GM10248 (cell line): ENCODE results near the gene CIDEC.

ENCODE experiments used
- CTCF ChIA-PET: fragments of 300-600 bp; sonication (Branson Sonifier 250); formaldehyde crosslinking; extraction: SDS; loops from one replicate; lab custom pipeline; 2021; ENCODE audit warnings: antibody characterized with exemption; lab: Yijun Ruan, JAX
- POLR2A ChIA-PET: fragments of 350-650 bp; sonication (Branson Sonifier 250); formaldehyde crosslinking; extraction: SDS; loops from one replicate; lab custom pipeline; 2020; ENCODE audit warnings: antibody characterized with exemption; lab: Yijun Ruan, JAX
- DNase-seq: peaks from one replicate; pipeline ENCODE4 v3.0.0; 2012; ENCODE audit errors: extremely low spot score
- TF ChIP-seq, protein P1 (sequence below): IDR thresholded peaks from 2 replicates; pipeline ENCODE4 v1.5.1; 2012; ENCODE audit warnings: mild to moderate bottlenecking, low read depth; ENCODE audit errors: extremely low read depth, missing control alignments, control extremely low read depth

The CIDEC gene

DNA sequence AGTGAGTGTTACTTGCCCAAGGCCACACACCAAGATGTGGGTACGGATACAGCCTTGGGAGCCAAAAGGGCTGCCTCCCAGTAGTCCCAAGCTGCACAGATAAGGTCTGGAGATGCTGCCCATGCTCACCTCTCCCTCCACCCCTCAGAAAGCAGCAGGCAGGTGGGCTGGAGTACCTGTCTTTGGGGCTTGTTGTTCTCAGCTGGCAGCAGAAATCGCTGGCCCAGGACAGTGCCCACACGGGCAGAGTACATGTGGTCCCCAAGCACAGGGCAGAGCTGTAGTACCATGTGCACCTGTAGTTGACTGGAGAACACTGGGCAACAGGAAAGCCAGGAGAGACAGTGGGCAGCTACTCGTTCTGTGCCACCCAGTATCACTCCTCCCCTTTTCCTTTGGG lies 41.2 kb downstream of the CIDEC start:
- POLR2A ChIA-PET: interaction anchor here (1.2 kb wide), 1 partner anchor 94 kb away, joined by 3 read pairs; the partner anchor contains the start of gene CRELD1

DNA sequence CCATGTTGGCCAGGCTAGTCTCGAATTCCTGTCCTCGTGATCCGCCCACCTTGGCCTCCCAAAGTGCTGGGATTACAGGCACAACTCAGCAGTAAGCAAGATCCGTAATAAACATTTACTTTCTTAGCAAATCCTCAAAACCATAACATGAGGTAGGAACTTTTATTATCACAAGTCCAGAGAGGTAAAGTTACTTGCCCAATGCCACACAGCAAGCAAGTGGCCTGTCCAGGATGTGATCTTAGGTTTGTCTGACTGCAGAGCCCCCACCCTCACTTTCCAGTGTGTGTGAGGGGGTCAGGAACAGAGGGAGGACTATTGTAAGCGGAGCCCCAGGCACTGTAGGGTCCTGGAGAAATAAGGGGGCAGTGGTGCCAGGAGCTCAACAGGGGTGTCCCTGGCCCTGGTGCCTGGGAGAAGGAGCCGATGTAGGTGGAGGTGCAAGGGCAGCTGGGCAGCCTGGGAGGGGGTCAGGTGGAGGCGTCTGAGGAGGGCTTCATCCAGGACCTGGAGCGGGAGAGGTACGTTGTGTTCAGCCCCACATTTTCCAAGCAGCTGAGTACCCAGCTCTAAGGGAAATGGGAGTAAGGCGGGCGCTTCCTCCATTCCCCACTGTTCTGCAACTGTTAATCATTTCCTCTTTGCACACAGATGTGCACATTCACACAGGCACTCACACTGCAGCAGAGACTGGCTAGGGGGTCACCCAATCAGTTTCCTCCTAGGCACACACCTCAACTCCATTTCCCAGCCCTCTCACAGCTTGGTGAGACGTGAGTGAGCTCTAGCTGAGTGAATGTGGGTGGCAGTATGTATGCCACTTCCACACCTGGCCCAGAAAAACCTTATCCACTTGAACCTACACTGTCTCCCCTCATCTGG lies 42.1 kb downstream of the CIDEC start:
- POLR2A ChIA-PET: interaction anchor here (1.2 kb wide), 1 partner anchor 95 kb away, joined by 3 read pairs; the partner anchor contains the start of gene CRELD1
- no peak for DNase-seq
- CTCF ChIA-PET: interaction anchor here (1.1 kb wide), 1 partner anchor 42 kb away, joined by 3 read pairs; the partner anchor contains the start of gene CIDEC
- TF ChIP-seq, protein P1, sequence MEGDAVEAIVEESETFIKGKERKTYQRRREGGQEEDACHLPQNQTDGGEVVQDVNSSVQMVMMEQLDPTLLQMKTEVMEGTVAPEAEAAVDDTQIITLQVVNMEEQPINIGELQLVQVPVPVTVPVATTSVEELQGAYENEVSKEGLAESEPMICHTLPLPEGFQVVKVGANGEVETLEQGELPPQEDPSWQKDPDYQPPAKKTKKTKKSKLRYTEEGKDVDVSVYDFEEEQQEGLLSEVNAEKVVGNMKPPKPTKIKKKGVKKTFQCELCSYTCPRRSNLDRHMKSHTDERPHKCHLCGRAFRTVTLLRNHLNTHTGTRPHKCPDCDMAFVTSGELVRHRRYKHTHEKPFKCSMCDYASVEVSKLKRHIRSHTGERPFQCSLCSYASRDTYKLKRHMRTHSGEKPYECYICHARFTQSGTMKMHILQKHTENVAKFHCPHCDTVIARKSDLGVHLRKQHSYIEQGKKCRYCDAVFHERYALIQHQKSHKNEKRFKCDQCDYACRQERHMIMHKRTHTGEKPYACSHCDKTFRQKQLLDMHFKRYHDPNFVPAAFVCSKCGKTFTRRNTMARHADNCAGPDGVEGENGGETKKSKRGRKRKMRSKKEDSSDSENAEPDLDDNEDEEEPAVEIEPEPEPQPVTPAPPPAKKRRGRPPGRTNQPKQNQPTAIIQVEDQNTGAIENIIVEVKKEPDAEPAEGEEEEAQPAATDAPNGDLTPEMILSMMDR: no peak

More for the DNA sequence above, 41.2 kb downstream of the CIDEC start:
- CTCF ChIA-PET: interaction anchor here (1.1 to 1.3 kb wide), 2 partner anchors 31 to 41 kb away, joined by 3 read pairs; partner anchors contain the start of gene CIDEC
- no peak for DNase-seq
- TF ChIP-seq, protein P1: no peak

DNA sequence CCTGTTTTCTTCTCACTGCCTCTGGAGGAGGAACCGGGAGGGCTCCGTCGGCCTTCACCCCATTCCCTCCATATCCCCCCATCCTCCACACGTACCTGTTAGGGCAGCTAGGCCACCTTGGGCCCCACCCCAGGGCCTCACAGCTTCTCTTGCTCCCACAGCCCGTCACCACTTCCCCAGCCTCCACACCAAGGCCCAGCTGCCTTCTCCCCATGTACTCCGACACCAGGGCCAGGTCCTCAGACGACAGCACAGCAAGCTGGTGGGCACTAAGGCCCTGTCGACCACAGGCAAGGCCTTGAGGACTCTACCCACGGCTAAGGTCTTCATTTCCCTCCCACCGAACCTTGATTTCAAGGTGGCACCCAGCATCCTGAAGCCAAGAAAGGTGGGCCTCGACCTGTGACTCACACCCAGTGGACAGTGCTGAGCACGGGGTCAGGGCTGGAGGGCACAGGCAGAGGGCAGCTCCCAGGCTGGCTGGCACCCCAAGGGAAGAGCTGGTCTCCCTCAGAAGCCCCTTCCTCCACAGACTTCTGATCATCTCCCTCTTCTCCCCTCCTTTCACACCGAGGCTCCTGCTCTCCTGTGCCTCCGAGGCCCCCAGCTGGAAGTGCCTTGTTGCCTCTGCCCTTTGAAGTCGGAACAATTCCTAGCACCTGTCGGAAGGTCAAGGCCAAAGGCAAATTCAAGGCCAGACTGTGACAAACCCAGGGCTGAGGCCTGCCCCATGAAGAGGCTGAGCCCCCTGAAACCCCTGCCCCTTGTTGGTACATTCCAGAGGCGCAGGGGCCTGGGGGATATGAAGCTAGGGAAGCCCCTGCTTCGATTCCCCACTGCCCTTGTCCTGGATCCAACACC lies 45.3 kb downstream of the CIDEC start:
- TF ChIP-seq, protein P1: no peak
- ChIA-PET POLR2A (interaction anchor here (0.6 kb wide), 1 partner anchor 141 kb away, joined by 10 read pairs; no protein-coding TSS in a partner anchor), CTCF (interaction anchor here (1.5 kb wide), 1 partner anchor 8 kb away, joined by 3 read pairs; no protein-coding TSS in a partner anchor)
- DNase-seq: no peak

DNA sequence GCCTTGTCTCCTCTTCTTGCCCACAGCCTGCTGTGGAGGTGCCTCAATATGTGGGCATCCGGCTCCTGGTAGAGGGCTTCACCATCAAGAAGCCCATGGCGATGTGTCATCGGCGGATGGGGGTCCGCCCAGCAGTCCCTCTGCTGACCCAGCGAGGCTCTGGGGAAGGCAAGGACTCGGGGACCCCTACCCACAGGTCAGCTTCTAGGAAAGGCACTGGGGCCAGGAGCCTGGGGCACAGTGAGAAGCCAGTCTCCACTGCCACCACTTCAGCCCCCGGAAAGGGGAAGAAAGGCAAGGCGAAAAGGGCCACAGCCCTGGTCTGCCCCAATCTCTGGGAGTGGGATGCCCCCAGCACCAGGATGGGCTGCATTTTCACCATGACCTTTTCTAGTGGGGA lies 47.0 kb downstream of the CIDEC start:
- TF ChIP-seq, protein P1: no peak
- ChIA-PET POLR2A (no interaction called here), CTCF (interaction anchor here (2.0 kb wide), 1 partner anchor 8 kb away, joined by 6 read pairs; no protein-coding TSS in a partner anchor)
- no peak for DNase-seq

DNA sequence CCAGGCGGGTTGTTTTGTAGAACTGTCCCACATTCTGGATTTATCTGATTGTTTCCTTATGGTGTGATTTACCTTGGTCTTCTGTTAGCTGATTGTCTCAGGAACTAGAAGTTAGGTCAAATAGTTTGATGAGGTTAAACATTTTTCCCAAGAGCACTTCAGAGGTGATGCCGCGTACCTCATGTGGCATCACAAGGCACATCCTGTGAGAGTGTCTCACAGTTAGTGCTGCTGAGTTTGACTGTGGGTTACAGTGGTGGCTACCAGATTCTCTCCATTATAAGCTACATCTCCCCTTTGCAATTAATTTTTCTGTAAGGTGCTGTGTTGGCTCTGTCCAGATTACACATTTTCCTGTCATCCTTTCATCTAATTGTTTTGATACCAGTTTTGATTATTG lies 48.8 kb downstream of the CIDEC start:
- DNase-seq: no peak
- ChIA-PET CTCF (interaction anchor here (1.1 to 2.0 kb wide), 5 partner anchors 10 to 107 kb away, joined by 3 to 6 read pairs (median 4); no protein-coding TSS in a partner anchor), POLR2A (no interaction called here)
- TF ChIP-seq, protein P1: no peak
